Subcutaneous preadipocyte (primary cell): ENCODE results near the gene SLC16A10. TPM values are rescaled to one million over a fixed set of nuclear protein-coding genes. Genes with fewer than 3 reads are reported as not detected.

ENCODE experiments used
- small RNA-seq: library from RNA; depleted of rRNA; stranded (forward); fragments of <200 nt; gene quantifications from one replicate; pipeline ENCODE3, GENCODE V24; 2012
- total RNA-seq: library from RNA; depleted of rRNA; stranded (reverse); fragments of >200 nt; gene quantifications from 2 replicates; pipeline ENCODE4 v1.2.3, GENCODE V29; 2012

SLC16A10 gene, protein sequence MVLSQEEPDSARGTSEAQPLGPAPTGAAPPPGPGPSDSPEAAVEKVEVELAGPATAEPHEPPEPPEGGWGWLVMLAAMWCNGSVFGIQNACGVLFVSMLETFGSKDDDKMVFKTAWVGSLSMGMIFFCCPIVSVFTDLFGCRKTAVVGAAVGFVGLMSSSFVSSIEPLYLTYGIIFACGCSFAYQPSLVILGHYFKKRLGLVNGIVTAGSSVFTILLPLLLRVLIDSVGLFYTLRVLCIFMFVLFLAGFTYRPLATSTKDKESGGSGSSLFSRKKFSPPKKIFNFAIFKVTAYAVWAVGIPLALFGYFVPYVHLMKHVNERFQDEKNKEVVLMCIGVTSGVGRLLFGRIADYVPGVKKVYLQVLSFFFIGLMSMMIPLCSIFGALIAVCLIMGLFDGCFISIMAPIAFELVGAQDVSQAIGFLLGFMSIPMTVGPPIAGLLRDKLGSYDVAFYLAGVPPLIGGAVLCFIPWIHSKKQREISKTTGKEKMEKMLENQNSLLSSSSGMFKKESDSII
- under 0.01 TPM in 1 of 2 replicates, not detected in the other for total RNA-seq

DNA sequence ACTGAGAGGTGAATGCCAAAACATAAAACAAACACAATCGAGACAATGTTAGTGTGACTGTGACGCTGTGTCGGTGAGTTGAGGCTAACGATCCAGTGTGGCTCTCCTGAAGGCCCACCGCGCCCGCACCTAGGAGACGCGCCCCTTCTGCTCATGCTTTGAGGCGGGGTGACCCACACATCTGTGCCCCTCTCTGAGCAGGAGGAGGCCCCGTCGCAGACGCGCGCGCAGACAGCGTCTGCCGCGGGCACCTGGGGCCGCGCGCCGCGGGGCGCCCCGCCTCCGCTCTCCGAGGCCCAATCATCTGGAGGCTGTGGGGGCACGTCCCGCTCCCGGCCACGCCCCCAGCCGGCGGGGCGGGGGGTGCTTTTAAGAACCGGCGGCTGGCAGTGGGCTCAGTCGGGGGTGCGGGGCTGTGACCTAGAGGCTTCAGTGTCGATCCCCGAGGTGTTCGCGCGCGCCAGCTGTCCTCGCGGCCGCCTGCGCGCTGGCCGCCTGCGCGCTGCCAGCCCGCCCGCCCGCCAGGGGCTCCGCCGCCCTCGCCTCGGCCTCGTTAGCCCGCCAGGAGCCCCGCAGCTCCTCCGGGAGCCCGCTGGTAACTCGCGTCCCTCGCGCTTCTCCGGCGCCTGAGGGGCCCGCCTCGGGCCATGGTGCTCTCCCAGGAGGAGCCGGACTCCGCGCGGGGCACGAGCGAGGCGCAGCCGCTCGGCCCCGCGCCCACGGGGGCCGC, at the start of gene SLC16A10:
TSS of gene SLC16A10 (plus strand) at position 398 of the 730 bp plus-strand sequence. CDS start at position 648, 250 bp downstream.

Small RNAs within 50 kb of the gene (small RNA-seq; reads per million reads assigned to genes)
- gene RNU6-960P: not detected

Other genes with a start within 250 kb of the SLC16A10 start
- 66.9 and 93.4 TPM in 2 replicates for gene AMD1, start 212.7 kb upstream of the SLC16A10 start, total RNA-seq
- gene GTF3C6, start 128.8 kb upstream of the SLC16A10 start, total RNA-seq: 38.7 and 46.7 TPM in 2 replicates
- gene RPF2, start 105.5 kb upstream of the SLC16A10 start, total RNA-seq: 31.2 and 33.8 TPM in 2 replicates